Measurements from ENCODE around the gene RPL22L1. TPM values are rescaled to one million over a fixed set of nuclear protein-coding genes. Genes with fewer than 3 reads are reported as not detected.

Gene RPL22L1
- polyA plus RNA-seq, 1 of the 3 experiments (the other 2 are of a cell fraction) = 80.9 TPM

GRCh38 chr3:170815936-170816335 is 54.1 kb downstream of the RPL22L1 start:
- Histone ChIP-seq H3K27me3 (ENCODE audit: insufficient read depth) (no peaks in the 10 kb centered on the region), H3K9me3 (no peaks in the 10 kb centered on the region), H3K4me2 (no peak overlapping the region), H2AFZ (ENCODE audit: low read depth) (no peak overlapping the region), H3K36me3 (replicated peaks in 1 of 2; ENCODE audit: control insufficient read depth in 1 of 2, insufficient read depth in 2 of 2, low read length in 1 of 2) (no peaks in the 10 kb centered on the region), H3K9me2 (no peaks in the 10 kb centered on the region), H3K4me1 (ENCODE audit: control insufficient read depth in 1 of 2, insufficient read depth in 2 of 2, low read depth in 1 of 2, low read length in 1 of 2) (peaks cover 2 to 9% of the 10 kb centered on the region in 2 experiments; a peak in 3 of 4 replicates), H3K27ac (ENCODE audit: low read depth in 2 of 2, low read length in 1 of 2) (no peak overlapping the region), H3F3A (replicated peaks; ENCODE audit: insufficient read depth) (no peaks in the 10 kb centered on the region), H3K4me3 (ENCODE audit: low read depth in 2 of 2, low read length in 1 of 2) (no peak overlapping the region), H4K20me1 (ENCODE audit: insufficient read depth) (no peaks in the 10 kb centered on the region), H3K79me2 (ENCODE audit: insufficient read depth) (no peaks in the 10 kb centered on the region), H3K9ac (no peak overlapping the region)
- TF ChIP-seq FOXJ3 (CRISPR knock-in tag; IDR thresholded peaks at IDR 0.05) (no peak), ELF1 (IDR thresholded peaks at IDR 0.05) (no peak), TEAD4 (IDR thresholded peaks at IDR 0.05; ENCODE audit: borderline replicate concordance, insufficient read depth) (no peak), EP300 (IDR thresholded peaks at IDR 0.05; ENCODE audit: borderline replicate concordance in 1 of 2, low read depth in 1 of 2, low read length in 1 of 2) (no peak), FOSL2 (IDR thresholded peaks at IDR 0.05; ENCODE audit: borderline replicate concordance, low read depth) (no peak), NFIC (IDR thresholded peaks at IDR 0.05; ENCODE audit: borderline replicate concordance) (no peak), GATA2 (CRISPR knock-in tag; IDR thresholded peaks at IDR 0.05) (no peak), RXRA (IDR thresholded peaks at IDR 0.05; ENCODE audit: borderline replicate concordance, low read depth) (no peak), NRF1 (IDR thresholded peaks at IDR 0.05; ENCODE audit: low read depth, low read length) (no peak), MXI1 (IDR thresholded peaks at IDR 0.05; ENCODE audit: low read depth, low read length) (no peak), MEF2A (IDR thresholded peaks at IDR 0.05; ENCODE audit: borderline replicate concordance, low read depth) (no peak), EZH2phosphoT487 (IDR thresholded peaks at IDR 0.05; ENCODE audit: borderline replicate concordance, low read depth) (no peak), RCOR1 (IDR thresholded peaks at IDR 0.05; ENCODE audit: low read length) (no peak), SIN3A (IDR thresholded peaks at IDR 0.05; ENCODE audit: borderline replicate concordance, low read depth, low read length) (no peak)
- TF ChIP-seq, protein P1, sequence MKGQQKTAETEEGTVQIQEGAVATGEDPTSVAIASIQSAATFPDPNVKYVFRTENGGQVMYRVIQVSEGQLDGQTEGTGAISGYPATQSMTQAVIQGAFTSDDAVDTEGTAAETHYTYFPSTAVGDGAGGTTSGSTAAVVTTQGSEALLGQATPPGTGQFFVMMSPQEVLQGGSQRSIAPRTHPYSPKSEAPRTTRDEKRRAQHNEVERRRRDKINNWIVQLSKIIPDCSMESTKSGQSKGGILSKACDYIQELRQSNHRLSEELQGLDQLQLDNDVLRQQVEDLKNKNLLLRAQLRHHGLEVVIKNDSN (IDR thresholded peaks at IDR 0.05; ENCODE audit: borderline replicate concordance, low read depth) = no peak
- 91% methylated on average over 3 of the region's 3 CpGs for WGBS (ENCODE audit: low lambda C conversion rate)
- ChIA-PET CTCF (interaction anchor here (9.5 kb wide), 1 partner anchor 401 kb away, joined by 316 read pairs; the partner anchor contains the start of gene CLDN11), POLR2A (no interaction called here)
- no peak for DNase-seq

DNA sequence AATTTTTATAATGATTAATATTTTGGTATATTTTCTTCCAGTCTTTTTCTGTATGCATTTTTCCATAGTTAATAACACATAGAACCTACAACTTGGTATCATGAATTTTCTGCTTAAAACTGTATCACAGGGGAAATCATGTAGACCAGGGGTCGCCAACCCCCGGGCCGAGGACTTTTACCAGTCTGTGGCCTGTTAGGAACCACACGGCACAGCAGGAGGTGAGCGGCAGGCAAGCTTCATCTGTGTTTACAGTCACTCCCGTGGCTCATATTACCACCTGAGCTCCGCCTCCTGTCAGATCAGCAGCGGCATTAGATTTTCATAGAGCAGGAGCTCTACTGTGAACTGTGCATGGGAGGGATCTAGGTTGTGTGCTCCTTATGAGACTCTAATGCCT is 54.7 kb downstream of the RPL22L1 start:
- Histone ChIP-seq H3K79me2 (ENCODE audit: insufficient read depth) (no peaks in the 10 kb centered on the region), H2AFZ (ENCODE audit: low read depth) (no peak overlapping the region), H3K9ac (no peak overlapping the region), H4K20me1 (ENCODE audit: insufficient read depth) (no peaks in the 10 kb centered on the region), H3K9me3 (no peaks in the 10 kb centered on the region), H3K4me3 (ENCODE audit: low read depth in 2 of 2, low read length in 1 of 2) (no peak overlapping the region), H3K27me3 (ENCODE audit: insufficient read depth) (no peaks in the 10 kb centered on the region), H3F3A (replicated peaks; ENCODE audit: insufficient read depth) (no peaks in the 10 kb centered on the region), H3K27ac (ENCODE audit: low read depth in 2 of 2, low read length in 1 of 2) (no peak overlapping the region), H3K4me2 (no peak overlapping the region), H3K36me3 (replicated peaks in 1 of 2; ENCODE audit: control insufficient read depth in 1 of 2, insufficient read depth in 2 of 2, low read length in 1 of 2) (no peaks in the 10 kb centered on the region), H3K9me2 (no peaks in the 10 kb centered on the region), H3K4me1 (ENCODE audit: control insufficient read depth in 1 of 2, insufficient read depth in 2 of 2, low read depth in 1 of 2, low read length in 1 of 2) (peaks cover 2 to 12% of the 10 kb centered on the region in 2 experiments)
- ChIA-PET POLR2A (no interaction called here), CTCF (interaction anchor here (1.0 to 9.5 kb wide), 3 partner anchors 26 to 401 kb away, joined by 3 to 316 read pairs (median 3); partner anchors contain the start of gene CLDN11)
- no peak for DNase-seq
- 92% methylated on average over 5 of the region's 8 CpGs for WGBS (ENCODE audit: low lambda C conversion rate)
- TF ChIP-seq GATA2 (CRISPR knock-in tag; IDR thresholded peaks at IDR 0.05) (no peak), RAD21 (IDR thresholded peaks at IDR 0.05; ENCODE audit: low read length) (no peak), CTCF (IDR thresholded peaks at IDR 0.05) (no peak), FOXM1 (IDR thresholded peaks at IDR 0.05; ENCODE audit: low read depth) (no peak), EP300 (IDR thresholded peaks at IDR 0.05; ENCODE audit: borderline replicate concordance in 1 of 2, low read depth in 1 of 2, low read length in 1 of 2) (no peak), ZBTB33 (IDR thresholded peaks at IDR 0.05; ENCODE audit: borderline replicate concordance, low read depth) (no peak), MEF2A (IDR thresholded peaks at IDR 0.05; ENCODE audit: borderline replicate concordance, low read depth) (no peak), EZH2phosphoT487 (IDR thresholded peaks at IDR 0.05; ENCODE audit: borderline replicate concordance, low read depth) (no peak), RCOR1 (IDR thresholded peaks at IDR 0.05; ENCODE audit: low read length) (no peak), ELF1 (IDR thresholded peaks at IDR 0.05) (no peak), TCF12 (IDR thresholded peaks at IDR 0.05) (no peak), FOSL2 (IDR thresholded peaks at IDR 0.05; ENCODE audit: borderline replicate concordance, low read depth) (no peak), JUND (IDR thresholded peaks at IDR 0.05) (no peak)
- TF ChIP-seq, protein P1 (IDR thresholded peaks at IDR 0.05; ENCODE audit: borderline replicate concordance, low read depth) = no peak
- TF ChIP-seq, protein P2, sequence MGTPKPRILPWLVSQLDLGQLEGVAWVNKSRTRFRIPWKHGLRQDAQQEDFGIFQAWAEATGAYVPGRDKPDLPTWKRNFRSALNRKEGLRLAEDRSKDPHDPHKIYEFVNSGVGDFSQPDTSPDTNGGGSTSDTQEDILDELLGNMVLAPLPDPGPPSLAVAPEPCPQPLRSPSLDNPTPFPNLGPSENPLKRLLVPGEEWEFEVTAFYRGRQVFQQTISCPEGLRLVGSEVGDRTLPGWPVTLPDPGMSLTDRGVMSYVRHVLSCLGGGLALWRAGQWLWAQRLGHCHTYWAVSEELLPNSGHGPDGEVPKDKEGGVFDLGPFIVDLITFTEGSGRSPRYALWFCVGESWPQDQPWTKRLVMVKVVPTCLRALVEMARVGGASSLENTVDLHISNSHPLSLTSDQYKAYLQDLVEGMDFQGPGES (IDR thresholded peaks at IDR 0.05; ENCODE audit: low read depth, low read length) = no peak
